Sigmoid colon (tissue), 7 donors: ENCODE measurements around the gene RAB20. TPM values are rescaled to one million over a fixed set of nuclear protein-coding genes. Genes with fewer than 3 reads are reported as not detected.
A peak's percentile ranks its signal among the peaks of the same experiment; 100 is the strongest.
"Not testable (repeated sequence)": the region's sequence is repeated elsewhere in the genome, so short reads cannot be mapped to it uniquely, and the experiment has no call there.

Source experiments
- DNase-seq: peaks from one replicate; pipeline ENCODE4 v3.0.0-alpha.2; 2019
- H3K27ac ChIP-seq, 4 donors: fragments of 200-600 bp; sonication (generic); one replicate each; pipeline ENCODE4 v1.5.1; 2016 to 2019; ENCODE audit warnings: mild to moderate bottlenecking in 1 of 4
- H3K27me3 ChIP-seq, 3 donors: fragments of 200-600 bp; sonication (generic); one replicate each; pipeline ENCODE4 v1.5.1; 2019; ENCODE audit warnings: mild to moderate bottlenecking in 1 of 3
- H3K36me3 ChIP-seq, 4 donors: fragments of 200-600 bp; sonication (generic); one replicate each; pipeline ENCODE4 v1.5.1; 2016 to 2019
- H3K4me1 ChIP-seq, 4 donors: fragments of 200-600 bp; sonication (generic); one replicate each; pipeline ENCODE4 v1.5.1; 2017 to 2019
- H3K4me3 ChIP-seq, 4 donors: fragments of 200-600 bp; sonication (generic); one replicate each; pipeline ENCODE4 v1.5.1; 2017 to 2019; ENCODE audit warnings: mild to moderate bottlenecking in 2 of 4, moderate library complexity in 1 of 4
- H3K9me3 ChIP-seq, 4 donors: fragments of 200-600 bp in 3 of 4; sonication (generic) in 3 of 4; one replicate each; pipeline versions ENCODE4 v1.5.1 to v1.6.1; 2013 to 2019
- EP300 ChIP-seq, 4 donors: sonication (generic); formaldehyde crosslinking; IDR thresholded peaks; one replicate each; pipeline ENCODE4 v1.6.1; 2017; ENCODE audit warnings: antibody characterized with exemption in 4 of 4
- POLR2A ChIP-seq, 2 donors: fragments of 450-650 bp; IDR thresholded peaks; one replicate each; pipeline ENCODE4 v1.6.1; 2016; ENCODE audit warnings: antibody characterized with exemption in 2 of 2, mild to moderate bottlenecking in 2 of 2, moderate library complexity in 2 of 2
- POLR2AphosphoS5 ChIP-seq, 4 donors: sonication (generic); formaldehyde crosslinking; IDR thresholded peaks; one replicate each; pipeline ENCODE4 v1.6.1; 2017; ENCODE audit warnings: antibody characterized with exemption in 4 of 4
- WGBS, 2 donors: extraction: QIAGEN DNeasy Blood & Tissue Kit; methylation state at CpG; one replicate each; pipeline ENCODE4 v1.1.7; 2013; 5-methylcytosine and 5-hydroxymethylcytosine counted together
- intact Hi-C: fragments of 100-400 bp; cut with DNase I; formaldehyde crosslinking; loops from one replicate; pipeline ENCODE4 v1.15.1; 2023
- polyA plus RNA-seq, 3 donors: library from polyadenylated mRNA; stranded (reverse); fragments of 200-250 nt; gene quantifications; one replicate each; pipeline ENCODE4 v1.2.3, GENCODE V29; 2013
- total RNA-seq, 4 donors: library from RNA; depleted of rRNA; stranded (reverse); fragments of >200 nt; gene quantifications; one replicate each; pipeline ENCODE4 v1.1.0, GENCODE V29; 2016
- TF ChIP-seq, protein P1 (sequence below), 4 experiments: fragments of 450-650 bp in 3 of 4; fragments of 200-600 bp in 1 of 4; IDR thresholded peaks; one replicate each; pipeline ENCODE4 v1.5.1; 2016 to 2019; ENCODE audit warnings: antibody characterized with exemption in 4 of 4, mild to moderate bottlenecking in 3 of 4, moderate library complexity in 2 of 4
- donor health status: healthy with polysubstance abuse.
- donor health status: Bipolar disorder and iron deficiency.
- donor health status: healthy.

The RAB20 gene, protein sequence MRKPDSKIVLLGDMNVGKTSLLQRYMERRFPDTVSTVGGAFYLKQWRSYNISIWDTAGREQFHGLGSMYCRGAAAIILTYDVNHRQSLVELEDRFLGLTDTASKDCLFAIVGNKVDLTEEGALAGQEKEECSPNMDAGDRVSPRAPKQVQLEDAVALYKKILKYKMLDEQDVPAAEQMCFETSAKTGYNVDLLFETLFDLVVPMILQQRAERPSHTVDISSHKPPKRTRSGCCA
- 10 to 100 TPM in 3 of 4 donors, 1 to 10 TPM in 1; 6.9 to 21.3 (median 15.1) TPM for total RNA-seq
- polyA plus RNA-seq = 10 to 100 TPM; 48.8 to 61.7 (median 59.5) TPM

DNA sequence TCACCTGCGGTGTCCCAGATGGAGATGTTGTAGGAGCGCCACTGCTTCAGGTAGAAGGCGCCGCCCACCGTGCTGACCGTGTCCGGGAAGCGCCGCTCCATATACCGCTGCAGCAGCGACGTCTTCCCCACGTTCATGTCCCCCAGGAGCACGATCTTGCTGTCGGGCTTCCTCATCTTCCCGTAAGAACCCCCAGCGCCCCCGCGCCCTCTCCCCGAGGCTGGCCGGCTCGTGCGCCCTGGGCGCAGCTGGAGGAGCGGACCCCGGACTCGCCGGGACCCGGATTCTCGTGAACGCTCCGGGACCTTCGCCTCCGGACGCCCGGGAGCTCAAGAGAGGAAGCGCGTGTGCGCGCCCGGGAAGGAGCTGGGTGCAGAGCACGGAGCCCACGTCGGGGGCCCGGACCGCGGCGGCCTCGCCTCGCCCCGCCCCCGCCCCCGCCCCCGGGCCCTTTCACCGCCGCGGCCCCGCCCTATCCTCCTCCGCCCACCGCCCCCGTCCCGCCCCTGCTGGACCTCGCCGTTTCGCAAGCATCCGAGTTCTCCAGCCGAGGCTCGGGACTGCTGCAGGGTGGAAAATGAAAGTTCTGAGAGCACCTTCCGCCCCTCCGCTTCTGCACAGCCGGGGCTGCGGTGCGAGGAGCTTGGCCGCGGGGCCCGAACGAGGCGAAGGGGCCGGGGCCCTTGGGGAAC is at the start of gene RAB20:
RAB20 (minus strand) TSS at position 379 of the 692 bp plus-strand sequence; CDS start at position 176, 203 bp downstream.
- peak within 1 kb of the TSS; percentile 57 to 89 (median 76) for H3K4me3 ChIP-seq
- H3K4me1 ChIP-seq = peaks cover 0 to 44% (median 25%) of the 10 kb centered on the region in 4 donors
- peak; percentile 95 for DNase-seq
- 1 to 2% methylated on average over 79 of the region's 79 CpGs for WGBS, 2 donors
- H3K27ac ChIP-seq = peak within 1 kb of the TSS; percentile 92 to 93 (median 92)
- no peaks in the 10 kb centered on the region for H3K27me3 ChIP-seq
- no peaks in the 10 kb centered on the region for H3K36me3 ChIP-seq
- TF ChIP-seq POLR2A (IDR thresholded peaks at IDR 0.05) (peak; percentile 42 to 43), EP300 (IDR thresholded peaks at IDR 0.05) (no peak), POLR2AphosphoS5 (IDR thresholded peaks at IDR 0.05) (peak; percentile 71 to 94 (median 88))
- TF ChIP-seq, protein P1, sequence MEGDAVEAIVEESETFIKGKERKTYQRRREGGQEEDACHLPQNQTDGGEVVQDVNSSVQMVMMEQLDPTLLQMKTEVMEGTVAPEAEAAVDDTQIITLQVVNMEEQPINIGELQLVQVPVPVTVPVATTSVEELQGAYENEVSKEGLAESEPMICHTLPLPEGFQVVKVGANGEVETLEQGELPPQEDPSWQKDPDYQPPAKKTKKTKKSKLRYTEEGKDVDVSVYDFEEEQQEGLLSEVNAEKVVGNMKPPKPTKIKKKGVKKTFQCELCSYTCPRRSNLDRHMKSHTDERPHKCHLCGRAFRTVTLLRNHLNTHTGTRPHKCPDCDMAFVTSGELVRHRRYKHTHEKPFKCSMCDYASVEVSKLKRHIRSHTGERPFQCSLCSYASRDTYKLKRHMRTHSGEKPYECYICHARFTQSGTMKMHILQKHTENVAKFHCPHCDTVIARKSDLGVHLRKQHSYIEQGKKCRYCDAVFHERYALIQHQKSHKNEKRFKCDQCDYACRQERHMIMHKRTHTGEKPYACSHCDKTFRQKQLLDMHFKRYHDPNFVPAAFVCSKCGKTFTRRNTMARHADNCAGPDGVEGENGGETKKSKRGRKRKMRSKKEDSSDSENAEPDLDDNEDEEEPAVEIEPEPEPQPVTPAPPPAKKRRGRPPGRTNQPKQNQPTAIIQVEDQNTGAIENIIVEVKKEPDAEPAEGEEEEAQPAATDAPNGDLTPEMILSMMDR (IDR thresholded peaks at IDR 0.05) = no peak
- H3K9me3 ChIP-seq = no peaks in the 10 kb centered on the region
- intact Hi-C loops = loop anchor here (2.0 to 10.0 kb wide), 5 partner anchors 51 to 774 kb away; partner anchors contain the start of gene IRS2

- H3K36me3 ChIP-seq = no peaks in the 10 kb centered on the region
- H3K9me3 ChIP-seq = no peaks in the 10 kb centered on the region
- DNase-seq = no peak
- no peak overlapping the region for H3K4me3 ChIP-seq
- peaks cover 0 to 5% (median 4%) of the 10 kb centered on the region in 4 donors for H3K4me1 ChIP-seq
- 62 to 79% methylated on average over 12 of the region's 12 CpGs for WGBS, 2 donors
- no peak overlapping the region for H3K27ac ChIP-seq
- intact Hi-C loops = loop anchor here (5.0 to 10.0 kb wide), 2 partner anchors 49 to 386 kb away; partner anchors contain the start of gene RAB20
- no peaks in the 10 kb centered on the region for H3K27me3 ChIP-seq
- TF ChIP-seq, protein P1 (IDR thresholded peaks at IDR 0.05) = no peak
- no peak for TF ChIP-seq POLR2AphosphoS5 (IDR thresholded peaks at IDR 0.05)
- TF ChIP-seq EP300 (IDR thresholded peaks at IDR 0.05) = no peak
- no peak for TF ChIP-seq POLR2A (IDR thresholded peaks at IDR 0.05)
Observed at GRCh38 chr13:110610955-110611595, 49.6 kb upstream of the RAB20 start.

DNA sequence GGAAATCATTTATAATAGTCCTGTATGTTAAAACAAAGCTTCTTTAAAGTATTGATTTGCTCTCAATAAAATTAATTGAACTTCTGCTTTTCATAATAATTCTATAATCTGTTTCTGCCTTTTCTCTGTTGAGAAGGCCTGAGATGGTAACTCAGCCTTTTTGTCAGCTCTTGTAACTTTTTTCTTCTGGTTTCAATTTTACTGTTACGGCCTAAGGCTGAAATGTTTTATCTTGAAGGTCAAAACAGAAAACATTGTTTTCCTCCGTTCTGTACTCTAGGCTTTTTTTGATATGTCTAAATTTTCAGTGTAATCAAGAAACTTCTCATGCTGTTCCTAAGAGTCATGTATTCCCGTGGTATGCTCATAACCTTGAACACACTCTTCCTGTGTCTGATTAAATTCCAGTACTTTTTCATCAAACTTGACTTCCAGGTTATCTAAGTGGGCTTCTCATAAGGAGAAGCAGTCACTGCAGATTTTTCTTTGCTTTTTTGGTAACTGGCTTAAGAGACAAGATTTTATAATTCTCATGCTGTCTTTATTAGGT is 46.2 kb upstream of the RAB20 start:
- H3K36me3 ChIP-seq = no peaks in the 10 kb centered on the region
- no peaks in the 10 kb centered on the region for H3K9me3 ChIP-seq
- H3K4me3 ChIP-seq = no peak overlapping the region
- 86% methylated on average over 3 of the region's 3 CpGs for WGBS, 2 donors
- no peak overlapping the region for H3K27ac ChIP-seq
- no peaks in the 10 kb centered on the region for H3K27me3 ChIP-seq
- intact Hi-C loops = no loop called here
- DNase-seq = no peak
- H3K4me1 ChIP-seq = no peaks in the 10 kb centered on the region
- no peak for TF ChIP-seq EP300 (IDR thresholded peaks at IDR 0.05)
- TF ChIP-seq POLR2AphosphoS5 (IDR thresholded peaks at IDR 0.05) = no peak
- no peak for TF ChIP-seq POLR2A (IDR thresholded peaks at IDR 0.05)
- TF ChIP-seq, protein P1 (IDR thresholded peaks at IDR 0.05) = no peak

DNA sequence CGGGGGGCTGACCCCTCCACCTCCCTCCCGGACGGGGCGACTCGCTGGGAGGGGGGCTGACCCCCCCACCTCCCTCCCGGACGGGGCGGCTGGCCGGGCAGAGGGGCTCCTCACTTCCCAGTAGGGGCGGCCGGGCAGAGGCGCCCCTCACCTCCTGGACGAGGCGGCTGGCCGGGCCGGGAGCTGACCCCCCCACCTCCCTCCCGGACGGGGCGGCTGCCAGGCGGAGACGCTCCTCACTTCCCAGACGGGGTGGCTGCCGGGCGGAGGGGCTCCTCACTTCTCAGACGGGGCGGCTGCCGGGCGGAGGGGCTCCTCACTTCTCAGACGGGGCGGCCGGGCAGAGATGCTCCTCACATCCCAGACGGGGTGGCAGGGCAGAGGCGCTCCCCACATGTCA is 44.8 kb upstream of the RAB20 start:
- DNase-seq, H3K9me3 ChIP-seq, H3K27me3 ChIP-seq, H3K4me3 ChIP-seq, H3K27ac ChIP-seq, H3K4me1 ChIP-seq, H3K36me3 ChIP-seq, intact Hi-C loops: not testable (repeated sequence)
- WGBS, 2 donors = 91 to 94% methylated on average over 31 of the region's 33 CpGs

DNA sequence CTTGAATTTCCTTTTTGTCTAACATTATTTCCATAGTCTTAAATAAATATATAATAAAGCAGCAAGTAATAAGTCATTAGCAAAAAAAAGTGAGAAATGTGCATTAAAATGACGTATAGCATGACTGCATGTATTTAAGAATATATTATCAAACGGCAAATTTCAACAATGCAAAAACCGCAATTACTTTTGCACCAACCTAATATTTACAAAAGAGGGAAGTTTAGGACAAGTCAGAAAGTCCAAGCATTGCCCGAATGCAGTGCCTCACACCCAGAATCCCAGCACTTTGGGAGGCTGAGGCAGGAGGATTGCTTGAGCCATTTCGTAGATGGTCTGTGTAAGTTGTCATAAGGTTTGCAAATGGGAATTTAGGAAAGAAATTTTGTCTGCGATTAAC is 43.6 kb upstream of the RAB20 start:
- no peak for DNase-seq
- WGBS, 2 donors = 94 to 95% methylated on average over 6 of the region's 6 CpGs
- TF ChIP-seq POLR2A (IDR thresholded peaks at IDR 0.05) = no peak
- TF ChIP-seq POLR2AphosphoS5 (IDR thresholded peaks at IDR 0.05) = no peak
- TF ChIP-seq, protein P1 (IDR thresholded peaks at IDR 0.05) = no peak
- TF ChIP-seq EP300 (IDR thresholded peaks at IDR 0.05) = no peak
- Histone ChIP-seq H3K36me3 (no peaks in the 10 kb centered on the region), H3K27me3 (no peaks in the 10 kb centered on the region), H3K9me3 (no peaks in the 10 kb centered on the region), H3K4me3 (no peak overlapping the region), H3K4me1 (no peaks in the 10 kb centered on the region), H3K27ac (no peak overlapping the region)
- intact Hi-C loops = no loop called here
